ENCODE measurements around the gene KBTBD12.

The KBTBD12 gene

DNA sequence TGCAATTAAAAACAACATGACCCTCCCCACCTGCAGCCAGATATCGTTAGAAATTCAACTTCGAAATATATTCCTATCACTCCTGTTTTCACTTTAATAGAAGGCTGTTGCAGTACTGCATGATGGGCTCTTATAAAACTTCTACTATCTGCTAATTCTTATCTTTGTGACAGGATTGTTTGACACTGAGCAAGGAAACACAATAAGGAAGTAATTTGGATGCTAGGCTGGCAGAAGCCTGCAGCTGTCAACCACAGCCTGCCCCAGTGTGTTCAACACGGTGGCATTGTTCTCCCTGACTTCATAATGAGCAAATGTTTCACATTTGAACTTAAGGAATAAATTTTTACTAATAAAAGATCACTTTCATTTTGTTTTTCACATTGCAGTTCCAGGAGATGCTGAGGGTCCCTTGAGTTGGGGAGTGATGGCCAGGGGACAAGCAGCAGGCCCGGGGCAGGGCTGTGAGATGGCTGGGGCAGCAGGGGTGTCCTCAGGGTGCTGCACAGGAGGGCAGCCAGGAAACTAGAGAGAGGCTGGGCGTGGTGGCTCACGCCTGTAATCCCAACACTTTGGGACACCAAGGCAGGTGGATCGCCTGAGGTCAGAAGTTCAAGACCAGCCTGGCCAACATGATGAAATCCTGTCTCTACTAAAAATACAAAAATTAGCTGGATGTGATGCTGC, 72.4 kb downstream of the KBTBD12 start:
- no peak for DNase-seq

DNA sequence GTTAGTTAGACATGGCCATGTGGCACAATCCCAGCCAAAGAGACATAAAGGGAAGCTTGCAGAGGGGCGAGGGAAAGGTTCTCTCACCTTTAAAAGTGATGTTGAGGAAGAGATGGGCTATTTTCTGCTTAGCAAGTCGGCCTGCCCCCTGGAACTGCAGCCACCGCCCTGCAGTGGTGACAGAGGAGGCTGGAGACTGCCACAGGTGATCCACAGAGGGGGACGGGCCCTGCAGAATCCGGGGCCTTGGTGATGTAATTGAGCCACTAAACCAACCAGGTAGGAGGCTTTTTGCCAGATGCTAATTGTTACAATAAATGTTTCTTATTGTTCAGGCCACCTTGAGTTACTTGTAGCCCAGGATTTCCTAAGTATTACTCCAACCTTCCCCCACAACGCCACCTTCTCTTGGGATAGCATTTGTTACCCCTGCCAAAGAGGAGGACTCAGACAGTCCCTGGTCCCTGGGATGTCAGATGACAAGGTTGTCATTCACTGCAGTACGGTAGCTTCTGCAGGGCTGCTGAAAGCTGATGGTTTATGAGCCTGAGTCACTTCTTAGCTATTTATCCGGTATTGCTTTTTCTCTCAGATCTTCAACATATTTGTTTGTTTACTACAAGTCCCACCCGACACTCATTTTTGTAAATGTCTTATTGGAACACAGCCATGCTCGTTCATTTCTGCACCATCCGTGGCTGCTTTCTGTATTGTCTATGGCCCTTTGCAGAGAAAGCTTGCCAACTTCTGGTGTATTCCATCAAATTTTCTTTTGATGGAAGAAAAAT, 73.9 kb downstream of the KBTBD12 start:
- no peak for DNase-seq

DNA sequence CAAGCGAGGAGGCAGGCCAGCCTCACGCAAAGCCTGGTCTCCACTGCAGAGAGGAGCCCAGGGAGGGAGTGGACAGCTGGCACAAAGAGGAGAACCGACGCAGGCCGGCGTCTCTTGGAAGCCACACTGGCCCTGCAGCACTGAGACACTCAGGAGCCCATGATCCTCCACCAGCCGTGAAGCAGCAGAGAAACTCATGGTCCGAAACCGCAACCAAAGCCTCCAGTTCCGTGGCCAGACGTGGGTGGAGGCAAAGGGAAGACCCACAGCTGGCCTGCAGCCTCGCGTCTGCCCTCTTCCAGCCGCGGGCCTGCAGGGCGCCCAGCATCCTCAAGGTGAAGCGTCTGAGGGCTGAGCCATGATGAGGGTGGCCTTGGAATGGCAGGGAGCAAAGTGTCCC, 75.0 kb downstream of the KBTBD12 start:
- DNase-seq = no peak

DNA sequence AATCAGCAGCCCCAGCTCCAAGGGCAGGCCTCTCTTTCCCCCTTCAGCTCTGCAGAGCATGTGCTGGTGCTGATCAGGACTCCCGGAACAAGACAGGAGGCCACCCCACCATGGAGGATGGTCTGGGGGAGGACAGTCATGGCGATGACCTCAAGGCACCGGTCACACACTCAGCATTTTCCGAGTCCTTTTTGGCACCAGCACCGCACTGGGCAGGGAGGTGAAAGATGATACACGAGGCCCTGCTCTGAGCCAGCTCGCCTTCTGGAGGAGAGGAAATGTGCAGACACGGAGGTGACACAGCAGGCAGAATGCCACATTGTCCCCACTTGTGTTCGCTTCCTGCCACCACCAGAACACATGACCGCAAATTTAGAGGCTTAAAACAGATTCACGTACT, 75.4 kb downstream of the KBTBD12 start:
- DNase-seq = no peak

DNA sequence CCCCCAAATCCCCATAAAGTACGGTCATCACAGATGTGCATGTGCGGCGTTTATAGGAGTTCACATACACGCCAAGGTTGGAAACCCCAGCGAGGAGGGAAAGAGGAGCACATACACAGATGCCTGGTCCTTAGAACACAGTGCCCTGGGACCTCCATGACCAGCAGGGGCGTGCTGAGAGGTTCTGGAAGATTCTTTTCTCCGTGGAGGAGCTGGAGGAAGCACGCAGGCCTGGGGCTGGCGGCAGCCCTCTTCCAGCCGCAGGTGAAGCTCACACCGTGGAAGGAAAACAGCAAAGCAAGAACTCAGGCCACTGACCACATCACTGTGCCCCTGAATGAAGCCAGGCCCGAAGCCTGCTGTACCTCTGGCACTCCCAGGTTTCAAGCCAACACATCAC, 76.2 kb downstream of the KBTBD12 start:
- DNase-seq = no peak

DNA sequence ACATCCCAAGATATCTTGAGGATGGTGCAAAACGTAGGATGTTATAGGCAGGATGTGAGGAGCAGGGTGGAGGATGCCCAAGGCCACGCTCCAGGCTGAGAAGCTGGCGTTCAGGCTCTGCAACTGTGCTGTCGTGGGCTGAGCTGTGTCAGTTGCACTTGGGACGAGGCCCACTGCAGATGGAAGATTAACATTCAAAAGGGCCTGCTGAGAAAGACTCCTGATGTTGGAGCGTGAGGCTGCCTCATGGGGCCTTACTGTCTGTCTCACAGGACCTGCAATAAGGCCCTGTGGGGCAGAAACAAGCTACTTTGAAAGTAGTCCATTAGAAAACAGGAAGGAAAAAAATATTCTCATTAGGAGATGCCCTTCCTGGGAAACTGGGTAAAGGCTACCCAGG, 76.6 kb downstream of the KBTBD12 start:
- DNase-seq = no peak

DNA sequence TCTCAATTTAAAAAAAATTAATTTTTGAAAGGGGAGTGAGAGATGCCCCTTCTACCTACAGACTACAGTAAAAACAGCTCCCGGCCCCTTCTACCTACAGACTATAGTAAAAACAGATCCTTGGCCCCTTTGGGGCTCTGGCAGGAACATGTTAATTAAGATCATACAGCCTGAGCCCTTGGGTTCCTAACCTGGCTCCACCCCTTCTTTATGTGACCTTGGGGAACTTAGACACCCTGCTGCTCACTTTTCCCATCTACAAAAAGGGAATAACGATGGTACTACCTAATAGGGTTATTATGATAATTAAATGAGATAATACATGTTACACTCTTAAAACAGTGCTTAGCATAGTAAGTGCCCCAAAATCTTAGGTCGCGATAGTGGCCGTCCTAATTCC, 77.1 kb downstream of the KBTBD12 start:
- DNase-seq = no peak

DNA sequence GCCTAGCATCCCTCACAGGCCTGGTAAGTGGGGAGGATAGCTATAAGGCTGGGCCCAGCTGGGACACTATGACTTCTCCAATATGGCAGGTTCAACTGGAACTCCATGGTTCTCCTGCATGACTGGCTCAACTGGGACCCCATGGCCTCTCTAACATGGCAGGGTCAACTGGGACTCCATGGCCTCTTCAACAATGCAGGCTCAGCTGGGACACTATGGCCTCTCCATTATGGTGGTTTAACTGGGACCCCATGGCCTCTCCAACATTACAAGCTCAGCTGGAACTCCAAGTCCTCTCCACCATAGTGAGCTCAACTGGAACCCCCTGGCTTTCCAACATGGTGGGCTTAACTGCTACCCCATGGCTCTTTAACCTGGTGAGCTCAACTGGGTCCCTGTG, 79.0 kb downstream of the KBTBD12 start:
- no peak for DNase-seq

DNA sequence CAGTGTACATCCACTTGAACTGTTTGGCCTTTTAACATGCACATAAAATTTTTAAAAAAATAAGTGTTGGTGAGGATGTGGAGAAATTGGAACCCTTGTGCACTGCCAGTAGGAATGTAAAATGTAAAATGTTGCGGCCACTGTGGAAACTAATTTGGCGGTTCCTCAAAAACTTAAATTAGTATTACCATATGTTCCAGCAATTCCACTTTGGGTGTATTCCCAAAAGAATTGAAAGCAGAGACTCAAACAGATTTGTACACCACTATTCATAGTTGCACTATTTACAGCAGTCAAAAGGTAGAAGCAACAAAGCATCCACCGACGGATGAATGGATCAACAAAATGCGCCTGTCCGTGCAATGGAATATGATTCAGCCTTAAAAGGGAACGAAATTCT, 82.0 kb downstream of the KBTBD12 start:
- DNase-seq = peak; percentile 32

DNA sequence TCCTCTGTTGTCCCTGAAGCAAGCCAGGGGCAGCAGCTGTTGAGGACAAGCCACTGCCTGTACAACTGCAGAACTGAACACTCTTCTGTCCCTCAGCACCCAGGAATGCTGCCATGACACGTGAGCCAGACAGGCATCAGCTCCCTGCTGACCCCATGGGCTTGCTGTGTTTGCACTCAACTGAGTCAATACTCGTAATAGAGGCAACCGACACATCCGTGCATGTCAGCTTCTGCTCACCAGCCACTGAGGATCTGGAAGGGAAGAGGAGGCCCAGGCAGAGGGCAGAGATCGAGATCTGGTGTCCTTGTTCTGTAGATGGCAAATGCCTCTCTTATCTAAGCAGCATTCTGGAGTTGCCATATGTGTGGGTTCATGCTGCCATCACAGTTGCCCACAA, 82.9 kb downstream of the KBTBD12 start:
- no peak for DNase-seq

DNA sequence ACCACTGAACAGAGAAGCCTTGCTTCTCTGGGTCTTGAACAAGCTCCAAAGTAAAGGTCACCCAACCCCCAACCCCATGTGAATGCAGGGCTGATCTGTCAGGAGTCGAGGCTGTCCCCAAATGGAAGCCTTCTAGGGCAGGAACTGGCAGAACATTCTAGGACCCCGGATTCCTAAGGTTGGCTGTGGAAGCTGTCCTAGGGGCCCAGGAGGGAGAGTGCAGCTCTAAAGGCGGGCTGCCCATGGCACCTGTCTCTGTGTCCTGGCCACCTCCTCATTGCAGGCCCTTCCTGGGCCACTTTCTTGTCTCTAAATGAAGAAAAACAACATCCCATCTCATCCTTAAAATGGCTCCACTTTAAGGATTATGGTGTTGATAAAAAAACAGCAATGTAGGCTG, 83.6 kb downstream of the KBTBD12 start:
- no peak for DNase-seq

DNA sequence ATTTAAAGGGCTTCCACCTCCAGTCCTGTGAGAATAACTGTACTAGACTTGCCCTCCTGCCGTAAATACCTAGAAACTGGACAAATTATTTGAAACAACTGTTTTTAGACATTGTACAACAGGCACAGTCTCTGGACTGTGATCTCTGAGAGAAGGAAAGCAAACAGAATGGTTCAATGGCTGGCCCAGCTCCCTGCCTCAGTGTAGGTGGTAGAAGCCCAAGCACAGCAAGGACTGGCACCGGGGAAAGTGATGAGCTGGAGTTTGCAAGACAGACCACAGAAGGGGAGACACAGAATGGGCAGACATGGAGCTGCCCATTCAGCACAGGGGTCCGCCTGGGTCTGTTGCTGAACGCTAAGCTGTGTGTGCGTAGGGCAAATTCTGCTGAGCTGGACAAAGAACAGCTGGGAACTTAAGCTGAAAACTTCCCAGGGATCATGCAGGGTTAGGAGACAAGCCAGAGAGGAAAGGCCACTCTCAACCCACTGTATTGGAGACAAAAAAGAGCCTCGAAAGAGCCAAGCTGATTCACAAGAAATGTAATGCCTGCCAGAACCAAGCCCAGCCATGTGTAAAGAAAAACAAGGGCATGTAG, 84.6 kb downstream of the KBTBD12 start:
- DNase-seq = no peak

DNA sequence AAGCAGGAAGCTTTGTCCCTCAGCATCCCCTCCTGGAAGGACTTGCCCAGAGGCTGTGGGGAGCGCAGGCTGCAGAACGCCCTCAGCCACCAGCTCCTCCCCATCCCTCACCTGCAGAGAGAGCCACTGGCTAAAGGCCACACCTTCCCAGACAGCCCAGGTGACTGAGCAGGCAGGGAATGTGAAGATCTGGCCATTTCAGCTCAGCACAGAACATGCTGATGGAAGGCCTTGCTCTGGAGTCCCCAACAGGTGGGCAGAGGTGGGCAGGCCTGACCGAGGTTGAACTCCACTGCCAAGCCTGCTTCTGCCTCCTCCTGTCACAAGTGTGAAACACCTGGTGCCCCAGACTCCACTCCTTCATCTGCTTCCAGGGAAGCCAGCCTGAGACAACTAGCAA, 86.5 kb downstream of the KBTBD12 start:
- DNase-seq = no peak

DNA sequence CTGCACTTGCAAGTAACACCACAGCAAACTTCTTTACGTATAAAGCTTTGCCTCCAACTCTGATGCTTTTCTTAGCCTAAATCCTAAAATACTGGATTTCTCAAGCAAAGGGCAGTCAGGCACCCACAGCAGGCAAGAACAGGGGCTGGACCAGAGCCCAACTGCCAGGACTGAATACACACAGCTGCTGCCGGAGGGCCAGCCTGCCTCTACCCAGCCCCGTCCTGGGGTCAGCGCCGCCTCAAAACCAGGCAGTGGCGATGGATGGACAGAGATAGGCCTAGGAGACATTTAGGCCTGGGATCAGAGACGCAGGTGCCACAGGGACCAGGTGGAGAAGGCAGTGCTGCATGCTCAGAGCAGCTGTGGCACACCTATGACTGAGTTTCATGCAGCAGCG, 89.6 kb downstream of the KBTBD12 start:
- DNase-seq = no peak

DNA sequence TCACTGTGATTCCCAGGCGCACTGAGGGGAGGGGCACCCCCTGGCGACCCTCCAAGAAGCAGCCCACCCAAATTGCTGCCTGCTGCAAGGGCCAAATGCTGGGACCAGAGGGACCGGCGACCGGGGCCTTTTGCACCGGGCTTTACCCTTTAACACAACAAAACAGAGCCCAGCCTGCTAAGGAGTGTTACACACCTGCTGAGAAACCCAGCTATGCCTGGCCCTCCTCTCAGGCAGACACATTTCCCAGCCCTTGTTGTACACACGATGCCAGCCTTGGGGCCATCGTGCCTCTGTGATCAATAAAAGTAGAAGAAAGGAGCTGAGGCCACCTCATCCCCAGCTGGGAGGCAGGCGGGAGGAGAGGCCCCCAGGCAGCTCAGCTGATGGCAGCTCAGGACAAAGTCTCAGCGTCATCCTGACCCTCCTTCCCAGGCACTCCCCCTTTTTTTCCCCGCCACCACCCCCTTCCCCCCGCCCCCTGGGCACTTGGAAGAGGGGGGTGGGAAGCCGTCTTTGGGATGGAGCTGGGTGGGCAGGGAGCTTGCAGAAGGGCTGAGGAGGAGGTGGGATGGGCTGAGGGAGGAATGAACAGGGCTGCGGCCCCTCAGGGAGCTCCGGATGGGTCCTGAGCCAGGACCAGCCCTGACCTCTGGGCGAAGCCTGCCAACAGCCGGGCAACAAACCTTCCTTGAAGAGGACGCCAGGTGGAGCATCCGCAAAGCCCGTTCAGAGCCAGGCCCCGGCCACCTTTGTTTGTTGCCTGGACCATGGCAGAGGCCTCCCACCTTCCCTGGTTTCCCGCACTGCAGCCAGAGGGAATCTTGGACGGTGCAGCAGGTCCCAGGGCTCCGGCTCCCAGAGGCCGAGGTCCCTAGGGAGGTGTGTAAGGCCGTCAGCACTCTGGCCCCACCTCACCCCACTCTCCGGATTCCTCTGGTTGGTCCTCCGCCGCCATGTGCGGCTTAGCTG, 91.3 kb downstream of the KBTBD12 start:
- DNase-seq = no peak

DNA sequence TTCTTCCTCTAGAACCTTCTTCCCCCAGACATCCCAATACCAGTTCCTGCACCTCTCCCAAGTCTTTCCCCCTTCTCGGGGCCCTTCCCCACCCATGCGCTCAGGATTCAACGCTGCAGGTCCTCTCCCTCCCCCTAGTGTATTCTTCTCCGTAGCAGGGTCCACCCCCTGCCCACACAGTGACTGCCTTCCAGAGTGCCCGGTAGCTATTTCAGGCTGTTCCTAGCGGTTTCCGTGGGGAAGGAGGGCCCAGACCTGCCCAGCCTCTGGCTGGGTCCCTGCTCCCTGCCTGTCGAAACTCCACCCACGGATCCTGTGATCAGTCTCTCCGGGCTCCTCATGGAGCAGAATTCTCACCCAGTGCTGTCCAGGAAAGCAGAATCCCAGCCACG, 92.0 kb downstream of the KBTBD12 start:
- DNase-seq = no peak

DNA sequence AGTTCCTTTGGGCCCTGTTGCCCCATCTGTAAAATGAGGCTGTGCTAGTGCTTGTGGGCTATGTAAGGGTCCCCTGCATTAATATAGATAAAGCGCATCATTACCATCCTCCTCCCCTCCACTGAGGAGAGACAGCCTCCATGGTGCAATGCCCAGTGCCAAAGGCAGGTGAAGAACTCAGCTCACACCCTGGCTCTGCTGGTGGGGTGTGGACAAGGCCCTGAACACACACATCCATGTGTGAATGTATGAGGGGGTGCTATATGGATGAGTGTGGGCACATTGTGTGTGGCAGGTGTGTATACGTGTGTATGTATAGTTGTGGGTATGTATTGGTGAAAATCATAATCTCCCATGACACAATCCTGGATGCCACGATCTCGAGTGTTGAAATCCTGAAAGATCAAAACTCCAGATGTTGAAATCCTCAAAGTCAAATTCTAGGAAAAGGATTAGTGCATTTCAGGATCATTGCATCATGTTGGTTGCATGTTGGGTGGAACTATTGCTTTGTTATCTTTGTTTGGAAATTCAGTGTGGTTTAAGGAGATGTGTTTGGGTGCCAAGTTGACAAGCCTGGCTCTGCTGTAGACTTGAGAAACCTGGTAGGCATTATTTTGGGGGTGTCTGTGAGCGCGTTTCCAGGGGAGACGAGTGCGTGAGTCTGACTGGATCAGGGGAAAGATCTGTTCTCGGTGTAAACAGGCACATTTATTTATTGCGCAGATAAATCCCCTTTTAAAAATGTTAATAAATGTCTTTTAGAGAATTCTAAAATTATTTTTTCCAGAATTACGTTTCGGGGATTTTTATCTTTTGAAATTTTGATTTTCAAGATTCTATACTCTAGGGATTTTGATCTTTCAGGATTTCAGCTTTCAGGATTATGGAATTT, 95.2 kb downstream of the KBTBD12 start:
- peak; percentile 71 for DNase-seq

DNA sequence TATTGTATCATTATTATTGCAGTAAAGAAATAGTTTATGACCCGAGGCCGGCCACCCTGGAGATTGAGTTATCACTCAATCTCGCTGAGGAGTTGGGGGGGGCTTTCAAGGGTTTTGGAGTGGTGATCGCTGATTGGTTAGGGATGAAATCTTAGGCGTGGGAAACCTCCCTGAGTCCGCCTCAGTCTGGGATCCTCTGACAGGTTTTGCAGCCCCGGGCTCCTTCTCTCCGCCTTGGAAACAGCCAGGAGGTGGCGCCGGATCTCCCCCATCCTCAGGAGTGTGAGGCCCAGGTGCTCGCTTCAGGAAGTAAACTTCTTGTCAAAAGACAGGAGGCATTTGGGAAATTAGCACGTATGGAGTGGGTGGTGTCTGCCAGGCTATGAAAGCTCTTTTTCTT, 96.1 kb downstream of the KBTBD12 start:
- peak; percentile 40 for DNase-seq

DNA sequence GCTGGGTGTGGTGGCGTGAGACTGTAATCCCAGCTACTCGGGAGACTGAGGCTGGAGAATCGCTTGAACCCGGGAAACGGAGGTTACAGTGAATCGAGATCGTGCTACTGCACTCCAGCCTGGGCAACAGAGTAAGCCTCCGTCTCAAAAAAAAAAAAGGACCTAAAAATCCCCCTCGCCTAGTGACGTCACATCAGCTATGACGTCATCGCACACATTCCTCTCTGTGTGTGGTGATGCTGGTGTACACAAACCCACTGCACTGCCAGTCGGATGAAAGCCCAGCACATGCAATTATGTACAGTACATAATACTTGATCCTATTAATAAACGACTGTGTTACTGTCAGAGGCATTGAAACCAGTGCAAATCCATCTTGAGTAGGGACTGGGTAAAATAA, 97.0 kb downstream of the KBTBD12 start:
- DNase-seq = no peak

DNA sequence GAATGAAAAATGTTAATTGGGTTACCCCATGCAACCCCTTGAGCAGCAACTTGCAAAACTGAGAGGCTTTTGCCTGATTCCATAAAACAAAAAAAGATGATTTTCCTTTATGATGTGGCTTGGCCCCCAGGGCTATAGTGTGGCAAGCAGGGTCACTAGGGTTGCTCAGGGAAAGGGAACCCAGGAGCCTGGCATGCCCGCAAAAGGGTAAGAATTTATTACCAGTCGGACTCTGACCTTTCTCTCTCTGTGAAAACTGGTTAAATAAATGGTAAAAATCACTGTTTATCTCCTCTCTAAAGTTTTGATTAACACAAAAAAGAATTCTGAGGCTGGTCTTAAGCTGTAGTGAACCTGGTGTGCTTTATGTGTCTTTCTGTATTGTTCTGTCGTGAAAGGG, 99.5 kb downstream of the KBTBD12 start:
- no peak for DNase-seq

DNA sequence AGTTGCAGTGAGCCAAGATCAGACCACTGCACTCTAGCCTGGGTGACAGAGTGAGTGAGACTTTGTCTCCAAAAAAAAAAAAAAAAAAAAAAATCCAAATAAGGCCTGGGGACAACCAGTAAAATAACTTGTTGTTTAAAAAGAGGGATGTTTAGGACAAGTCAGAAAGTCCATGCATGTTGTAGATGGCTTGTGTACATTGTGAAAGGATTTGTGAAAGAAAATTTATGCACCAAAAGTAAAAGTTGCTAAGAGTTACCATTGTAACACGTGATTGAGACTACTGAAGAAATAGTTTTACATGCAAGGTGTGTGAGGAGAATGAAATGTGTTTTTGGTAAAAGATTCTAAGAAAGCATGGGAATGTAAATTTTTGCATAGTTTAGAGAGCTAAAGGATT, 101.5 kb downstream of the KBTBD12 start:
- no peak for DNase-seq

Measured in fibroblast of skin of abdomen (primary cell).